Globus pallidus (tissue), 1 donor: ENCODE results near the gene ALPG.
"Not testable (repeated sequence)": the region's sequence is repeated elsewhere in the genome, so short reads cannot be mapped to it uniquely, and the experiment has no call there.

Experiments
- DNase-seq: peaks from one replicate; pipeline ENCODE4 v3.0.0-alpha.2; 2015; ENCODE audit warnings: low spot score

Gene ALPG

GRCh38 chr2:232440220-232441018 lies 33.8 kb downstream of the ALPG start:
- DNase-seq, result peak; percentile 60

GRCh38 chr2:232441147-232441651 lies 34.6 kb downstream of the ALPG start:
- DNase-seq, result no peak

GRCh38 chr2:232441922-232442321 lies 35.3 kb downstream of the ALPG start:
- DNase-seq, result not testable (repeated sequence)

- not testable (repeated sequence) for DNase-seq
These were observed 35.8 kb downstream of the ALPG start for GRCh38 chr2:232442431-232442830.

- not testable (repeated sequence) for DNase-seq
These were observed 36.4 kb downstream of the ALPG start for GRCh38 chr2:232443047-232443446.

- not testable (repeated sequence) for DNase-seq
These were observed 37.2 kb downstream of the ALPG start for GRCh38 chr2:232443669-232444408.

- no peak for DNase-seq
These were observed 37.9 kb downstream of the ALPG start for GRCh38 chr2:232444409-232445148.

GRCh38 chr2:232445149-232445885 lies 38.7 kb downstream of the ALPG start:
- DNase-seq, result not testable (repeated sequence)

- not testable (repeated sequence) for DNase-seq
These were observed 39.7 kb downstream of the ALPG start for GRCh38 chr2:232446266-232446777.

GRCh38 chr2:232447091-232447620 lies 40.5 kb downstream of the ALPG start:
- DNase-seq, result no peak

- DNase-seq, result peak; percentile 47
These were observed 41.1 kb downstream of the ALPG start for GRCh38 chr2:232447638-232448303.

GRCh38 chr2:232448304-232448690 lies 41.7 kb downstream of the ALPG start:
- DNase-seq, result no peak

- no peak for DNase-seq
These were observed 43.3 kb downstream of the ALPG start for GRCh38 chr2:232449964-232450363.

- DNase-seq, result not testable (repeated sequence)
These were observed 45.0 kb downstream of the ALPG start for GRCh38 chr2:232451645-232452044.

GRCh38 chr2:232454630-232455029 lies 48.0 kb downstream of the ALPG start:
- DNase-seq, result no peak

GRCh38 chr2:232455426-232456255 lies 49.0 kb downstream of the ALPG start, which contains the start of gene ALPI:
ALPI (plus strand) TSS chr2:232456153; CDS start chr2:232456200, 47 bp downstream.
- DNase-seq, result no peak

- DNase-seq, result no peak
These were observed 49.9 kb downstream of the ALPG start for GRCh38 chr2:232456296-232457120.
